Superior temporal gyrus (tissue), 1 donor: ENCODE measurements around the gene FDCSP.
"Not testable (repeated sequence)": the region's sequence is repeated elsewhere in the genome, so short reads cannot be mapped to it uniquely, and the experiment has no call there.

Experiments
- DNase-seq: peaks from one replicate; pipeline ENCODE4 v3.0.0-alpha.2; 2016; ENCODE audit errors: extremely low spot score

FDCSP gene

DNA sequence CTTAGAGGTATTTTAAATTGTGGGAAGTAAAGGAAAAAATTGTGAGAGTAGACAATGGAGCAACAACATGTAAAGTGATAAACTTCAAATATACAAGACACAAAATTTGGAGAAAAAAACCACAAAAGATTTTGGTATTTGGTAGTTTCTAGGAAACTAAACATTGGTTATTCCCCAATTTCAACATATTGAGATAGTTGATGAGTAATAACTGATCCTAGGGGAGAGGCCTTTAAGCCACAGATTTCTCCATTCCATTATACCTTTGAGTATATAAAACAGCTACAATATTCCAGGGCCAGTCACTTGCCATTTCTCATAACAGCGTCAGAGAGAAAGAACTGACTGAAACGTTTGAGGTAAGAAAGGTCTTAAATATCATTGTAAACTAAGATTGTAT is at the start of gene FDCSP:
Gene FDCSP, plus strand, starts transcription at position 301 of the 400 bp plus-strand sequence. CDS start 5,071 bp downstream, outside the sequence.
- no peak for DNase-seq

DNA sequence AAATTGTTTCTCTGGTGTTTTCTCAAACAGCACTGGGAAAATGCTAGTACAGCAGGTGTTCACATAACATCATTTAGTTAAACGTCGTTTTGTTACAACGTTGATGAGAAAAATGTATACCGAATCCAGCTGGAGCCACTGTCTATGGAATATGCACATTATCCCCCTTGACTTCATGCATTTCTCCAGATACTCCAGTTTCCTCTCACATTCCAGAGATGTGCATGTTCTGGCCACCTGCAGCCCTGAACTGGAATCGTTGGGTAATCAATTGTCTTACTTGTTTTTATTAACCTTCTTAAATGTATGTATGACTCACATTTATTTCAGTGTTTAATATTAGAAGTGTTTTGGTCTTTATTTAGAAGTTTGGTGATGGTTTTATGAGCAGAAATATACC is 48.8 kb upstream of the FDCSP start:
- no peak for DNase-seq

DNA sequence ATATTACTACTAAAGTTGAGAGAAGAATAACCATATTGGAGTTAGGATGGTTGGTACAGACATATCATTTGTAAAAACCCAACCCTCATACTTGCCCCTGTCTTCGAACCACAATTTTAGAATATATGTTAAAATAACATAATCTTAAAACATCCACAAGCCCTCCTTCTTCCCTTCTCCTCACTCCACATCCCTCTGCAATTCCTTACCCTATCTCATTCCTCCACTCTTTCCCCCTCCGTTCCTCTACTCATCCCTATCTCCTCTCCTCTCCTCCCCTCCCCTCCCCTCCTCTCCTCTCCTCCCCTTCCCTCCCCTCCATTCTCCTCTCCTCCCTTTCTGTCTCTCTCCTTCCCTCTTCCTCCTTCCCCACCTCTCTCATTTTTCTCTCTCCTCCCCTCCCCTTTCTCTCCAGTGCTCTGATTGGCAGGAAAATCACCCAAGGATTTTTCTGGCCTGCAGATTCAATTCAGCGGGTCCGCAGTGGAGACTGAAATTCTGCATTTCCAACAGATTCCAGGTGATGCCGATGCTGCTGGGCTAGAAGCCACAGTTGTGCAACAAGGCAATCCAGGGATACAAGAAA is 47.8 kb upstream of the FDCSP start:
- no peak for DNase-seq

DNA sequence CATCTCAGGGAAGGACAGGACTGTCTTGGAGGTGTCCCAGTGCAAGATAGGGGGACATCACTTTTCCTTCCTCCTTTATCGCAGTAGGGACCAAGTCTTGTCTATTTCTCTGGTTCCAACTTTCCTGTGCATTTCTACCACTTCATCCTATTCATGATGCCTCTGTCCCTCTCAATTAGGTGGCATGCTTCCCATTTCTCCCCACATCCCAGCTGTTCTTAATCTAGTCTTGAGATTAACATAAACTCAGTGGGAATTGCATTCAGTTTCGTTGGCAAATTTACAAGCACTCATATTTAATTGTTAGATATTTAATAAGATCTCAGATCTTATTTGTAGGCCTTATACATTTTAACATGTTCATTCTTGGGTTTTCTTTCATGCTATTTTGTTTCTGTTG is 46.1 kb upstream of the FDCSP start:
- DNase-seq = no peak

DNA sequence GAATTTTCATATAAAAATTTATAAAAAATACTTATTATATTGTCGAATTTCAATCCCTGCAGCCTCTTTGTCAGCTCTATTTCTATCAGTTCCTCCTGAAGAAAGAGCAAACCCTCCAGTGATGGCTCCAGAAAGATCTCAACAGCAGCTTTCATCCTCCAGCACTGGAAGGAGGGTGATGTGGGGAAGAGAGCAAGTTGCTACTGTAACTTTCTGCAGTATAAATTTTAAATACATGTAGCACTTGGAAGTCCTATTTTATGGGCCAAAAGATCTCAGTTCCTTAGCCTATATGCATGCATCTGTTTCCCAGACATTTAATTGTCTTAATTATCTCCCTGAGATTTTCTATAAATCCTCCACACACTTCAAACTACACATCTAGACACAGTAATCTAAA is 44.1 kb upstream of the FDCSP start:
- no peak for DNase-seq

DNA sequence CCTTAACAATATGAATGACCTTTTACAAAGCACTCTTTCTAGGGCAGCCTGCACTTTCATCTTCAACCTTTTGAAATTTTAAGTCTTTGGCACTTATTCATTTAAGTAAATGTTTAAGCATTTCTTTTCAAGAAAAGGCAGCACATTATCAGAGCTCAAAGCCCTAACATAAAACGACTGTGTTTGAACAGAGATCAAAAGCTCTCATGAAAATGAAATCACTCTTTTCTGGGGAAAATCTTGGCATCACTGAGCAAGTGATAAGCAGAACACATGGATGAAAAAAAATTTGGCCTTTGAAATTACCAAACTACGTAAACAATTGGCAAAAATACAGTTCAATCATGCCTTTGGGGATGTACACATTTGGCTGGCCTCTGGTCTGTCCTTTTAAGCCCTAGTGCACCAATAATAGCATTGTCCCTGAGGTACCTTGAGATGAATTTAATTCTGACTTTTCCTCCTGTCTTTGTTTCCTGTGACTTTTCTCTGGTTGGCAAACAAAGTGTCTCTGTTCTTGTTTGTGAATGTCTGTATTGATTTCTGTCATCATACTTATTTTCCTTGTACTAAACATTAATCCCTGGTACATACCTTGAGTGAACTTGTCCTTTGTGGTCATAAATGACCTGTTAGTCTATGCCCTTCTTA is 43.3 kb upstream of the FDCSP start:
- DNase-seq = no peak

DNA sequence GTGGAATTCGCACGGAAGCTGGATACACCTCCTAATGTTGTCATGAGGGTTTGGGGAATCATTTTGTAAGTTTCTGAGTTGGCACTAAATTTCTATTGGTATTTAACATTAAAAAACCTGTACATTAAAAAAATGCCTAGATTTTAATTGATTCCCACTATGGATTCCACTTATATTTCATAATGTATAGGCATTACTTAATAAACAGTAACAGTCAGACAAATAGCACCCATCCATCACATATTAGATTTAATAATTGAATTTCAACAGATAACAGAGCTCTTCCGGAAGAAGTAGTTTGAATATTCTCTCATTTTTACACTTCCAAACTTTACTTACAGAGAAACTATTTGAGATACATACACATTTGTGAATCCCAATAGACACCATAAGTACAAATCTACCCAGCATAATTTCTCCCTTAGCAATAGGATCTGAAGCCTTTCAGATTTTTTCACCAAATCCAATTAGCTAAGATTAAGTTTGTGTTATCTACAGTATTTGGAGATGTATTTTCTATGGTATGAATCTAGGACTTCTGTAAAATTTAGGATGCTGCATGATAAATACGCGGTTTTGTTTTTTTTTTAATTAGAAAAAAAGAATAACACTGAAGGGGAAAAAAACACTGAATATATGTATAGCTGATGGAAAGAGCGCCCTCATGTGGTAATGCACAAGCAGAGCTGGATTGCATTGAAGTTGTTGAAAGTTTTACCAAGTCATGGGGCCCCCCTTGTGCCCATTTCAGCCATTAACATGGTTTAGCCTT is 42.6 kb upstream of the FDCSP start:
- DNase-seq = peak; percentile 29

DNA sequence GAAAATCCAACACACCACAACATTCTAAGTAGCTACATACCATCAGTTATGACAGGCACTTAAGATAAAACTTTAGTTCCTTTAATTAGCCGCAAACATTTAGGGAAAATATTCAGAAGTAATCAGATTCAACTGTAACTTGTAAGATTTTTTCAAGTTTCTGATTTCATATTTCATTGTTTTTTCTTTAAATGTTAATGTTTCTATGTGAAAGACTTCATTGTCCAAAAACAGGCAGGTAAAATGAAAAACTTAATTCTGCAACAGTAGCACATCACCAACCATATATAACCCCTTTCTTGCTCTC is 42.0 kb upstream of the FDCSP start:
- no peak for DNase-seq

DNA sequence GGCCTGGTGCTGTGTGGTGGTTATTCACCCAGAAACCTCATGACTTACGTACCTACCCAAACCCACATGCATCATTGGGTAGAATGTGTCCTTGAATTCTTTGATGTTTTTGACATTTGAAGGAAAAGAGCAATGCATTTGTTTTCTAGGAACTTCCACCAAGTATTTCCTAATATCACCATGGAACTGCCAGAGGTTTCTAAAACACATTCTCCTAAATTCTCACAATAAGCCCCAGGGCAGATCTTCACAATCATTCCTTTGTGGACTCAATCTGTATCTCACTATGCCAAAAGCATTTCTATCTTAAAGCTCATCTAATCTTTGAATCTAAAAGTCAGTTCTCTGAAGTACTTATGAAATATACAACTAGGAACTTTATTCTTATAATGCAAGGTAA is 38.7 kb upstream of the FDCSP start:
- DNase-seq = no peak

DNA sequence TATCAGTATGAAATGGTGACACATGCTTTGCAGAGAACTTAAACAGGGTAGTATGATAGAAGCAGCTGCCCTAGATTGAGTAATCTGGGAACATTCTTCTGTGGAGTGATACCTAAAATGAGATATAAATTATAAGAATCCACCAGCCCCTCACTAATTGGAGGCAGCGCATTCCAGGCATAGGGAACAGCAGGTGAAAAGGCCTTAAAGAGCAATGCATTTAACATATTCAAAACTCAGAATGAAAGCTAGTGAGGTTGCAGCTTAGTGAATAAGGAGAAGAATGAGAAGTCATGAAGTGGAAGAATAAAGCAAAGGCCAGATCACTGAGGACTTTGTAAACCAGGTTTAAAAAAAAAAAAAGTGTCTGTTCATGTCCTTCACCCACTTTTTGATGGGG is 35.3 kb upstream of the FDCSP start:
- no peak for DNase-seq

DNA sequence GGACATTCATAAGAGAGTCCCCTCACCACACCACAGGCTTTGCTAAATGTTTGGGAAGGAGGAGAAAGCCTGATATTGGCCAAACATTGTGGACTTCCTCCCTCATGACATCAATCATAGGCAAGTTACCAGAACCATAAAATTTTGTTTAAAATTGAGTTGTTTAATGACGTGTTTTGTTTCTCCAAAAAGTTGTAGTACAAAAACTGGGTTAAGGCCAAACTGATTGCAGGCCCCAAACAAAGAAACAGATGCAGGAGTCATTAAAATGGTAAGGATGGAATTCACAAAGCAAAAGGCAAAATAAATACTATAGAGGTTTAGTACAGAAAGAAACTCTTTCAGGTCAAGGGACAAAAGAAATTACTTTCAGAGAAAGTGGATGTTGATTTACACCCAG is 34.3 kb upstream of the FDCSP start:
- DNase-seq = no peak

DNA sequence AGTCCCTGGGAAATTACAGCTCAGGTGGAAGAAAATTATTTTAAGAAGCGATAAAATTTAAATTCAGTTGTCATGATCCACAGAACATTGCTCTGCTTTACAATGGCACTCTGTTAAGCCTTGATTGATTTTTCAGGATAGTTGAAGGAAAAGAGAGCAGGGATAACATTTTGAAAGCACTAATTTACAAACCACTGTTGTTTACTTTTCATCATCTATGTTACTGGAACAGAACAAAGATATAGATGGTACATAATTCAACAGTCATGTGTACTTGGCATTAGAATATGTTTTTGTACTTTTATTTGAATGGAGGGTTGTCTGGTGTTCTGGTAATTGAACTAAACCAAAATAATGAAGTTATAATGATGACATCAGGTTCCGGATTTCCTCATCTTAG is 33.0 kb upstream of the FDCSP start:
- DNase-seq = no peak

DNA sequence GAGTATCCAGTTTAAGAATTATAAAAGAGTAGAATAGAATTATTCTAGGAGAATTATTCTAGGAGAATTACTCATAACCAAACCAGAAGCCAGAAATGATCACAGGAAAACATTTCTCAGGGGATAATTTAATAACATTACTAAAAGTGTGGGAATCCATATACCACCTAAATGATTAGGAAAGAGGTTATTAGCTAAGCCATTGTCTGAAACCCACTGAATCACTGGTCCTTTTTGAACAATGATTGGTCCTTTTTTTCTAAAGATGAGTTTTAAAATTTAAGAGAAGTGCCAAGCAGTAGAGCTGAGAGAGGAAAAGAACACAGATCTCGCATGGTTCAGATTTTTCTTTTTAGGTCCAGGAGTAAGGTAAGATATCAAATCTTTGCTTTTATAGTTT is 30.5 kb upstream of the FDCSP start, which contains the start of gene ODAM:
Gene ODAM, plus strand, starts transcription at position 301 of the 400 bp plus-strand sequence. CDS start 819 bp downstream, outside the sequence.
- DNase-seq = no peak

DNA sequence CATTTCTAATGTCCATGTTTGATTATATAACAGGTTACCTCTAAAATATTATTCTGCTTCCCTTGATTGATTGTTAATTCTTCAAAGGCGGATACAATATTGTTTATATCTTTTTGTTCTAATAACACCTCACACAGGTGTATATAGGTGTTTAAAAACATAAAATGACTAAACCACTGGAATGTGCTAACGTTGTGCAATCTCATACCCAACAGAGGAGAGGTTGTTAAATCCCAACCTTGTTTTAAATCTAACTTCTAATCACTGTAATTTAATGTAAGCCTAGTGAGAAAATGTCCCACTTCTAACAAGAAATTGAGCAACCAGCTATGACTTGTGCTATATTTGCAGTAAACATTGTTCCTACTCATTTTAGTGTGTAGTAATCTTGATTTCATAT is 29.1 kb upstream of the FDCSP start:
- no peak for DNase-seq

DNA sequence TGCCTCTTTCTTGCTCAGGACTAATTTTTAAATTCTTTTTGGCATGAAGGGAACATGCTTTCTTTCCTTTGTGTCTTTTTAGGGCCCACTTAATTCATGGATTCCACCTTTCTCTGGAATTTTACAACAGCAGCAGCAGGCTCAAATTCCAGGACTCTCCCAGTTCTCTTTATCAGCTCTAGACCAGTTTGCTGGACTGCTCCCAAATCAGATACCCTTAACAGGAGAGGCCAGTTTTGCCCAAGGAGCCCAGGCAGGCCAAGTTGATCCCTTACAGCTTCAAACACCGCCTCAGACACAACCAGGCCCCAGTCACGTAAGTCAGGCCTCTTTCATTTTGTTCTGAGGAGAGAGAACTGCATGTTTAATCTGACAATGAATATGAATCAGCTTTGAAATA is 28.1 kb upstream of the FDCSP start:
- DNase-seq = no peak

DNA sequence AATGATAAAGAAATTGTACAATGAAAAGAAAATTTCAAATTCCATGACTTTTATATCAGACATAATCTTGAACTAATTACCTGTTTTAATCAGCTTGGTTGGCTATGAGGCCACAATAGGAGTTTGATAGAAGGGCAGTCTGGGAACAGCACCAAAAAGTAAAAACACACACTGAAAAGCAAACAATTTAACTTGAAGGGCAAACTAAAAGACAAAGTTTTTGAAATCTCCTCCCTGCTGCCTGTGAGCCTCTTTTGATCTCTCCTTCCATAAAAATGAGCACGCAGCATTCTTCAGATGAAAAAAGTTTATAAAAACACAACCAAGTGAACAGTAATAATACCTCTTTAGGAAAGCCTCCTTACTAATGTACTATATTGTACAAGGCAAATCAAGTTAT is 22.3 kb upstream of the FDCSP start:
- DNase-seq = no peak

DNA sequence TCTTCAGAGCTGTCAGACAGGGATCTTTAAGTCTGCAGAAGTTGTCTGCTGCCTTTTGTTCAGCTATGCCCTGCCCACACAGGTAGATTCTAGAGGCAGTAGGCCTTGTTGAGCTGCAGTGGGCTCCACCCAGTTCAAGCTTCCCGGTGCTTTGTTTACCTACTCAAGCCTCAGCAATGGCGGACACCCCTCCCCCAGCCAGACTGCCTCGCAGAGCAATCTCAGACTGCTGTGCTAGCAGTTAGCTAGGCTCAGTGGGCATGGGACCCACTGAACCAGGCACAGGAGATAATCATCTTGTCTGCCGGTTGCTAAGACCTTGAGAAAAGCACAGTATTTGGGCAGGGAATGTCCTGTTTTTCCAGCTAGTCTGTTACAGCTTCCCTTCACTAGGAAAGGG is 13.2 kb upstream of the FDCSP start:
- DNase-seq = not testable (repeated sequence)

DNA sequence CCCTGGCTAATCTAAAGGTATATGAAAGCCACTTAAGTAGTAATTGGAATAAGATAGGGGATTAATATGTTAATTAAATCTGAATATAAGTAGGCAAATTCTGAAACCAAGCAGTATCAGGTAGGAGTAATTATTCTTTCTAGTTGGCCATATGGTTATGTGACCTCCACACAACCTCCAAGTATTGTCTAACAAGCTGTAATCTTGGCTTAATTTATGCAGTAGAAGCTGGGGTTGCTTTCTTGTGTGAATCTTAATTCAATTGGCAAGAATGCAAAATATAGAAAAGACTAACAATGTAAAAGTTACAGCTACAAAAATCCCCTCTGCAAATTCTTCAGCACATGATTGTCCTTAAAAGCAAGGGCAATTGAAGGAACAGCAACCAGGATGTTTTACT is 9.8 kb upstream of the FDCSP start:
- not testable (repeated sequence) for DNase-seq

DNA sequence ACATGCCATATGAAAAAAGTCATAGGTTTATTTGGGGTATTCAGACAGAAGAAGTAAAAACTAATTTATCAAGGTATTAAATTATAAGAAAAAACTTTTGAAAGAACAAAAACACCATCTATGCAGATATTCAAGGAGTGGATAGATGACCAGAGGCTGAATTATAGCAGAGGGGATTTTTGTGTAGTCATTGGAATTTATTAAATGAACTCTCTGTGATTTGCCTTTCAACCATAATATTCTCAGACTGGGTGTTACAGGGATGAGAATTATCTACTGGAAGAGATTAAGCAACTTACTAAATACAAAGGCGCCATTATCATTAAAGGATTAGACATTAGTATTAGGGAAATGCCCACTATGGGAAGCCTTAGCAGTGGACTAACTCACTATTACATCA is 9.4 kb upstream of the FDCSP start:
- not testable (repeated sequence) for DNase-seq

DNA sequence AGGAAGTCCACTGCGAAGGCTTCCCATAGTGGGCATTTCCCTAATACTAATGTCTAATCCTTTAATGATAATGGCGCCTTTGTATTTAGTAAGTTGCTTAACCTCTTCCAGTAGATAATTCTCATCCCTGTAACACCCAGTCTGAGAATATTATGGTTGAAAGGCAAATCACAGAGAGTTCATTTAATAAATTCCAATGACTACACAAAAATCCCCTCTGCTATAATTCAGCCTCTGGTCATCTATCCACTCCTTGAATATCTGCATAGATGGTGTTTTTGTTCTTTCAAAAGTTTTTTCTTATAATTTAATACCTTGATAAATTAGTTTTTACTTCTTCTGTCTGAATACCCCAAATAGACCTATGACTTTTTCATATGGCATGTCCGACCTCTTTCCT is 4.5 kb upstream of the FDCSP start:
- DNase-seq = not testable (repeated sequence)

DNA sequence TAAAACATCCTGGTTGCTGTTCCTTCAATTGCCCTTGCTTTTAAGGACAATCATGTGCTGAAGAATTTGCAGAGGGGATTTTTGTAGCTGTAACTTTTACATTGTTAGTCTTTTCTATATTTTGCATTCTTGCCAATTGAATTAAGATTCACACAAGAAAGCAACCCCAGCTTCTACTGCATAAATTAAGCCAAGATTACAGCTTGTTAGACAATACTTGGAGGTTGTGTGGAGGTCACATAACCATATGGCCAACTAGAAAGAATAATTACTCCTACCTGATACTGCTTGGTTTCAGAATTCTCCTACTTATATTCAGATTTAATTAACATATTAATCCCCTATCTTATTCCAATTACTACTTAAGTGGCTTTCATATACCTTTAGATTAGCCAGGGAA is 4.1 kb upstream of the FDCSP start:
- not testable (repeated sequence) for DNase-seq

DNA sequence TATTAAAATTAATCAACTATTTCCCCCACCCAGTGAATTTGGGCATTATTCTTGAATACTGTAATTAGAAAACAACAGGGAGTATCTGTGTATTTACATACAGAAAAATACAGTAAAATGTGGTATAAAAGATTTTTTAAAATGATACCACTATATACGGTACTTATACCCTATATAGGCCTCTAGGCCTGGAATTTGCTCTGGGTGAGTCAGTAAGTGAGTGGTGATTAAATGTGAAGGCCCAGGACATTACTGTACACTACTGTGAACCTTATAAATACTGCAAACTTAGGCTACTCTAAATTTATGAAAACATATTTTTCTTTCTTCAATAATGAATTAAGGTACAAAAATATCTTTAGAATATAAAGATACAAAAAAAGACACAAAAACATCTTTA is 10.2 kb downstream of the FDCSP start:
- DNase-seq = no peak
